ENCODE measurements around the gene FSTL4.

FSTL4 gene

DNA sequence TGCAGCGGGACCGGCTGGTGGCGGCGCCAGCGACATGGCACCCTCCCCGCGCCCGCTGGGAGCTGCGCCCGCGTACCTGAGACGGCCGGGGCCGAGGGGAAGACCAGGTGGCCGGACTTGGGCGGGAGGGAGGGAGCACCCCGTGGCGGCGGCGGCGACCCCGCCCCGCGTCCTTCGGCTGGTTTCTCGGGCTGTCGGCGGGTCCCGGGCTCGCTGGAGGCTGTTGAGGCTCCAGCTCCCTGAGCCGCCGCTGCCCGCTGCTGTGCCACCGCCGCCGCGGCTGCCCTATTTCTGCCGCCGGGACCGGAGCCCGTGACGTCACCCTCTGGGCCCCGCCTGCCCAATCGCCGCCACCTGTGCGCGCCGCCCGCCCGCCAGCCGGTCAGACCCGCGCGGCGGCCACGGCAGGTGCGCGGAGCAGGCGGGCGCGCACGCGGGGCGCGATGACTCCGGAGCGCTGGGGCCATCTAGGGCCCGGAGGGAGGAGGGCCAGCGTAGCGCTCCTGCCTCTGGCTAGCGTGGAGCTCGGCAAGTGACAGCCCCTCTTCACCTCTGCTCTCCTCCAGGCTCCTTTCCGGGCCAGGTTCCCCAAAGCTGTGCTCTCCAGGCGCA, at the start of gene FSTL4:
FSTL4 (minus strand) TSS at position 293 of the 612 bp plus-strand sequence.
- DNase-seq (ENCODE audit: insufficient read length, low spot score) (no peak), FAIRE-seq (no peak)

DNA sequence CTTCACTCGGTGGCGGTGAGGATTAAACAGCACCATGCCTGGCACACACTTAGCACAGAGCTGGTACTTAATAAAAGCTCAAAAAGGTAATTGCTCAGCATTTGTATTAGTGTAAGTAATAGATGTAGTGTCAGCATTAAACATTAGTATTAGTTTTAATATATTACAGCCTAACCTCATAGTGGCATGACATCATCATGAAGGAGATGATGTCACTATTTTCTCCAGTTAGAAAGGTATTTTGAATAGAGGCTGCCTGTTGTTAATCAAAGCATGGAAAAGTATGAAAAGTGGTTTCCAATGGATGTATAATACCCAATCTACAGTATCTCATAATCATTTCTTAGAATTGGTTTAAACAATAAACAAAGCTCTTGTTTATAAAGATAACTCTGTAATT, 49.0 kb upstream of the FSTL4 start:
- FAIRE-seq: no peak
- no peak for DNase-seq (ENCODE audit: insufficient read length, low spot score)

DNA sequence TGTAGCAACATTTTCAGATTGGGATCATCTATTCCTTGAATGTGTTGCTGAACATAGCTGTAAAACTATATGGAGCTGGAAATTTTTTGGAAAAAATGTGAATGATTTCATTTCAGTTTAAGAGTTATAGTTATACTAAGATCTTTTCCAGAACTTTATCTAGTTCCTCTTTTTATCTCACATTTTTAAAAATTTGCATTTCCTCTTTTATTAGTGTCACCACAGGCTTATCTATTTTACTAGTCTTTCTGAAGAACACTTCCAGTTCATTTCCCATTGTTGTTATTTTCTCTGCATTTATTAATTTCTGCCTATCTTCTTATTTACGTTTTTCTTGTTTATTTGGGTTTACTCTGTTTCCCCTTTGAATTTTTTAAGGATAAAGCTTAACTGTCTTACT, 46.0 kb upstream of the FSTL4 start:
- DNase-seq (ENCODE audit: insufficient read length, low spot score) (no peak), FAIRE-seq (no peak)

DNA sequence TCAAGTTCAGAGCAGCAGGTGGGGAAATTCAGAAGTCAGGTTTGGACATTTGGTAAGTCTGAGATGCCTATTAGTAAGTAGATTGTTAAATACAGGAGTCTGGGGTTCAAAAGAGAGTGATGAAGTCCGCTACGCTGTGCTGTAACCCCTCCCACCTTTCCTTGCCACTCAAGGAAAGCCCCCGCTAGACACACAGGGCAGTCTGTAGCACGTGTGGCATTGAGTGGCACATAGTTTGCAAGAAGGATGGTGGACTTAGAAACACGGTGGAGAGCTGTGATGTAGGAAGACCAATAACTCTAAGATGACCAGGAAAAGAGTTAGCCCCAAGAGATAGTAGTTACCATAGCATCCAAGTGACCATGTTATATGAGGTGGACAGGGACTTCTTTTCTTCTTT, 44.7 kb upstream of the FSTL4 start:
- DNase-seq (ENCODE audit: insufficient read length, low spot score): no peak
- FAIRE-seq: no peak

DNA sequence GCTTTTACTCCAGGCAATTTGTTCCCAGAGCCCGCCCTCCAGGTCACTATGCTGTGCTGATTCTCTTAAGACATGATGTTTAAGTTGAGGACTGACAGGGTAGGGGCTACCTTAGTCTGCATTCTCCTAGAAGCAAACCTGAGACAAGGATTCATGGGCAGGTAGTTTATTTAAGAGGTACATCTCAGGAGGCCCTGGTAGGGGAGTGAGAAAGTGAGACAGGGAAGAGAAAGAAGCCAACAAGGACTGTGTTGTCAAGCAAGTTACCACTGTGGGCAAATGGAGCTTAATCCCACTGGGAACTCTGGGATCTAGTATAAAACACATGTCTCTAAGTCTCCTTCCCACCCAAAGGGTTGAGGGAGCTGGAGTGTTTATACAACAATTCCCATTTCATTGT, 43.6 kb upstream of the FSTL4 start:
- no peak for FAIRE-seq
- DNase-seq (ENCODE audit: insufficient read length, low spot score): no peak

DNA sequence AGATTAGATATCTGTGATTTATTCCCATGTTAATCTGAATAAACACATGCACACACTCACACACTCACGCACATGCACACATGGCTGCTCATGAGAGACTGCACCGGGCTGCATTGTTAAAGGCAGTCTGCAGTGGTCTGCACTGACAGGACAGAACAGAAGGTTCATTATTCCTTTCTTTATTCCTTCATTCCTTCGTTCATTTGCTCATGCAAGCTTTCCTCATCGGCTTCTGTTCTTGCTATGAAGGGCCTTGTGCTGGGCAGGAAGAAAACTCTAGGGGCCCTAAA, 41.4 kb upstream of the FSTL4 start:
- FAIRE-seq (no peak), DNase-seq (ENCODE audit: insufficient read length, low spot score) (no peak)

DNA sequence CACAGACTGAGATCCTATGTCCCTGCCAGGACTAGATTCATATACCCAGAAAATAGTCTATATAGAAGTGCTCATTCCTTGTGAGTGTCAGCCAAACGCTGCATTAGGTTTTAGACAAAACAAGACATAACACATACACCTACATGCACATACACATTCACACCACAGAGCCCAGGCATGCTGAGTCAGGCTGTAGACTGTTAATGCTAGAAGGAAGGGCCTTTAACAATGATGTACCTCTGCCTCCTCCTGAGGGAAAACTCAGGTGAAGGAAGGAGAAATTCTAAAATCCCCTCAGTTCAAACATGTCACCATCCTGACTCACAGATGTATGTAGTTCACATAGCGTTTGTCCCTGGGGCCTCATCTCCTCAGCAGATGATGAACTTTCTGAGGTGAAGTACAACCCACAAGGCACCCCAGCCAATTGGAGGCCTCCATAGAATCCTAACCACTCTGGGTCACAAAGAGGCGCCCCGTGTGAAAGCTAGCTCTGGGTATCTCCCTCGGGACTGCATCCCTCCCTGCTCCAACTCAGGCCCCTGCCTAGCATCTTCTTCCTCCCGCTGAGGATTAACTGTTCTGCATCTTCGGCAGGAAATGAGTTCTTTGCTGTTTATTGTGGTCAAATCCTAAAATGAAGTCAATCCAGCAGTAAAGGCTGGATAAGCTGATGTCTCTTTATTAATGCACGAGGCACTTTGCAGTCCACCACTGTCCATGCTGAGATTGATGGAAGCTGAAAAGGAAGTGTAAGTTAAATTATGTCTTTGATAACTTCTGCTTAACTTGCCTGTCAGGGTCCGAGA, 40.8 kb upstream of the FSTL4 start:
- FAIRE-seq (no peak), DNase-seq (ENCODE audit: insufficient read length, low spot score) (no peak)

DNA sequence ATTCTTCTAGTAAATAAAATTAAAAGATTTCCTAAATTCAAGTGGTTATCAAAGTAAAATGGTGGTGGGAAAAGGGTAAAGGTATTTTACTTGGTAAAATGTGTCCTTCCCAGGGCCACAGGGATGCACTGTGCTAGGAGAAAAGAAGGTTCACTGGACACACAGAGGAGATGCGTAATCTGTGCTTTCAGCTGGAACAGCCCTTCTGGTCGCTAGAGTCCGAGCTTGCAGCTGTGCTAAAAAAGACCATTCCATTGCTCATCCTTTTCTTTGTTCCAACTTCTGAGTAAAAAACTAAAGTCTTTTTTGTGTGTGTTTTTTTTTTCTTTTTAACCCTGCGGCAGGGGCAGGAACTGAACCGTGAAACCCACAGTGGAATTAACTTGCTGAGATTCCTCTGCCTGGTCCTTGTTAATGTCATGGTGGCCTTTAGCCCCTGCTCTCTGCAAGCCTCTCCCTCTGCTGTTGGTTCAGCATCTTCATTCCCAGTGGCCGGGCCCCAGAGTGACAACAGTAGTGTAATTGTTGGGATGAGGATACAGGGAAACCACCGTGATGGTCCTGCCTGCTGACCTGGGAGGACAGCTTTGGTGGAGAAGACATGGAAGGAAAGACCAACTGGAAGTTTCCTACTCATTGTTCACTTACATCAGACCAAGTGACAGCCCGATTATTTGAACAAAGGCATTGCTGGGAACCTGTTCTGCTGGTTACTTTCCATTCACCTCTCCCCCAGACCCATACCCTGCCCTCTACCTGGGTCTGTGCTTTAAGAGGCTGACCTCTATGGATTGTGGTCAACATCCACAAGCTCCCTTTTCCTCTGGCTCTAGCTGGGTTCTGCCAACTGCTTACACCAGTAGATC, 31.9 kb upstream of the FSTL4 start:
- DNase-seq (ENCODE audit: insufficient read length, low spot score): no peak
- no peak for FAIRE-seq

DNA sequence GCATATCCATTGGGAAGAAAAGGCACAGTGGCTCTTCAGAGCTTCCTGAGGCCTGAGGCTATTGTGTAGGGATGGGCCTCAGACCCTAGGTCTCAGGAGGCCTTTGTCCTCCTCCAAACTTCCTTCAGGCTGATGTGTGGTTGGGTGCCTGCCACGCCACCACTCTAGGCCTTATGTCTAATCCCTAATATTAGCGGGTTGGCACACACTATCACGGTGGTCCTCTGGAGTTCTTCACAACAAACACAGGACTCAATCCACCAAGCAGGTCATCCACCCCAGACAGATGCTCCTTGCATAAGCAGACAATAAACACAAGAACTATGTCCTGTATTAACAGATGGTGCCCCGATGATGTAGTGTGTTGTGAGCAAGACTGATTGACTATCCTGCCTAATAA, 31.0 kb upstream of the FSTL4 start:
- no peak for DNase-seq (ENCODE audit: insufficient read length, low spot score)
- FAIRE-seq: no peak

DNA sequence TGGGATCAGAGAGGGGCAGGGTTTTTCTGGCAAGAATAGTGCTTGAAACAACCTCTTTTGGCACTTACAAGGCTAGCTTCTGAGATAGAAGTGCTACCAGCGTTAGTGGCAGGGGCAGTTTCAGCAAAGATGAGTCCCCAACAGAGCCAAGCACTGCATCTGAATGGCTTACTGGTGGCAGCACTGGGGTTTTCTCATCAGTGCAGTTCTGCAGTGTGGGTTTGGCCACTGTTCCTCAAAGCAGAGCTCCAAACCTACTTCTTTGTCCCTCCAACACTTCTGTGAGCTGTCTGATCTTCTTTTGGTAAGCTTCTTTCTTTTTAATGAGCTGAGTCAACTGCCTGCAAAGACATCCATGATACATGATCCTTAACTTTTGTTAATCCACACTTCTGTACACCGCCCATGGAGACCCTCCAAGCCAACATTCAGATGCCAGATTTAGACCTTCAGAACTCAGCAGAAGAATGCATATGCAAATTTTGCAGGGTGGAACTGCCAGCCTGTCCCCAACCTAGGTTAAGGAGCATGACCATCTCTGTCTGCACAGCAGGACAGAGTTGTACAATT, 29.9 kb upstream of the FSTL4 start:
- no peak for DNase-seq (ENCODE audit: insufficient read length, low spot score)
- no peak for FAIRE-seq

DNA sequence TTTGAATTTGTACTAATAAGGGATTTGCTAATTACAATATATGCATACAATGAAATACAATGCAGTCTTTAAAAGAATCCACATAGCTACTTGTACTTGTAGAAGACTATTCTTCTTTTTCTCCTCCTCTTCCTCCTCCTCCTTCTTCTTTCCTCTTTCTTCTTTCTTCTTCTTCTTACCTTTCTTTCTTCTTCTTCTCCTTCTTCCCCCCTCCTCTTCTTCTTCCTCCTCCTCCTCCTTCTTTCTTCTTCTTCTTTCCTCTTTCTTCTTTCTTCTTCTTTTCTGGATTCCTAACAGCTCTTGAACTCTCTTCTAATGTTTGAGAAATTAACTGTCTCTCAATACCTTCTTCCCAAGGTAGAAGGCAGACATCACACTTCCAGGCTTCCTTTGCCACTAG, 29.3 kb upstream of the FSTL4 start:
- FAIRE-seq: no peak
- no peak for DNase-seq (ENCODE audit: insufficient read length, low spot score)

DNA sequence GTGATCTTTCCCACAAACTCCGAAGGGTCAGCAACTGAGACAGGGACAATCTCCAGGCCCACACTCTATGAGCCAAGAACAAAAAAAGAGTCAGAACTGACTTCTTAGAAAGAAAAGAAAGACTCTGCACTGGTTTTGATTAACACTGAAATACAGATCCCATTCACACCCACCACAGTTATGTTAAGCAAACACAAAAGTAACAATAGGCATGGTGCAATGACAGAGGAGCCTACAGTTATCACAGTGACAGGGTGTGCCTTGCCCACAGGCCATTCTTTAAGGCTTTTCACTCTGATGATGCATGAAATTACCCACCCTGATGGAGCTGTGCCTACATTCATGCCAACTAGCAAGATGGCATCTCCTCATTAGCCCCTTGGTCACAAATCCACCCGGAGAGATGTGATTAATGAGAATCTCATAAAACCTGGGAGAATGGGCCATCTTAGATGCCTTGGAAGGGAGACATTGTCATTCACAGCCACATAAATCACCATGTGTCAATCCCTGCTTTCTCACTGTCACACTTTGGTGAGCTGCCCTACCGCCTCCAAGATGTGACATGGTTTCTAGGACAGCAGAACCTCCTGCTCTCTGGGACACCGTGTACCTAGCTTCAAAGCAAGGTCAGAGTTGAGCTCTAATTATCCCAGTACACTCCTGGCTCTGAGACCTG, 27.6 kb upstream of the FSTL4 start:
- FAIRE-seq (no peak), DNase-seq (ENCODE audit: insufficient read length, low spot score) (no peak)

DNA sequence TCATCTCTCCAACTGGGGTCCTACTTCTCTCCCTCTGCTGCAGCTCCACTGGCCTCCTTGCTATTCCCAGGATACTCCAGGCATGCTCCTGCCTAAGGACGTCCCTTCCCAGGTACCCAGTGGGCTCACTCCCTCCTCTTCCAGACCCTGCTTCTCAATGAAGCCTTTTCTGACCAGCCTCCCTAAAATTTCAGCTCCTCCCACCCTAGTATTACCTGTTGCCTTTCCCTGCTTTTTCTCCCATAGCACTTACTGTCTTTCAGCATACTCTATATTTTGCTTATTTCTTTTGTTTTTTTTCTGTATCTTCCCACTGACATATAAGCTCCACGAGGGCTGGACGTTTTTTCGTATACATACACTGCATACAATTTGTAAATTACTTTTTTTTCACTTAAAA, 26.1 kb upstream of the FSTL4 start:
- FAIRE-seq: no peak
- DNase-seq (ENCODE audit: insufficient read length, low spot score): no peak

DNA sequence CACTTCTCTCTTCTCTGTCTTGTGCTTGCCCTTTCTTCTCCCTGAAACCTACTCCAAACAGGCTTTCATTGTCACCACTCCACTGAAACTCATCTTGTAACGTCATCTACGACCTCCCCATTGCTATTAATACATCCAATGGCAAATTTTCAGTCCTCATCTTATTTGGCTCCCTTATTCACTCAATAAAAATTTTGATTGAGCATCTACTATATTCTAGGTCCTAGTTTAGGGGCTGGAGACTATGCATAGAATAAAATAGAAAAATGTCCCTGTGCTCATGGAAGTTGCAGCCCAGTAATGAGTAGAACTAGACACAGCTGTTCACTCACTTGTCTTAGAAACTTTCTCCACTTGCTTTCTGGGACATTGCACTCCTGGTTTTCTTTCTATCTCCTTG, 24.9 kb upstream of the FSTL4 start:
- FAIRE-seq: no peak

DNA sequence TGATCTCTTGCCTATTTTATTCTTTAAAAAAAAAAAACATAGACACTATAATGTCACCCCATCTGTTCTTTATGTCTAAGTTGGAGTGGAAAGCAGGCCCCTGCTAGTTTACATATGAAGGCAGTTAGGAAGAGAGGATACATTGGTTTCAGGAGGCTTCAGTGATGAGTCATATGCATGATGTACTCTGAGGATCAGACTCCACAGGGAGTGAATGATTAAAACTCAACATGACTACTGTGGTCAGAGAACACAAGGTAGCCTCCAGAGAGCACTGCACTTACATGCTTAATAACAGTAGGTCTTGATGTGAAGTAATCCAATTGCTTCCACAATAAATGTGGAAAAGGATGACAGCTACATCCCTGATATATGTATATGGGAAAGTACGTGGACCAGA, 22.7 kb upstream of the FSTL4 start:
- DNase-seq (ENCODE audit: insufficient read length, low spot score) (no peak), FAIRE-seq (no peak)

More for the DNA sequence above, 24.9 kb upstream of the FSTL4 start:
- DNase-seq (ENCODE audit: insufficient read length, low spot score): no peak

DNA sequence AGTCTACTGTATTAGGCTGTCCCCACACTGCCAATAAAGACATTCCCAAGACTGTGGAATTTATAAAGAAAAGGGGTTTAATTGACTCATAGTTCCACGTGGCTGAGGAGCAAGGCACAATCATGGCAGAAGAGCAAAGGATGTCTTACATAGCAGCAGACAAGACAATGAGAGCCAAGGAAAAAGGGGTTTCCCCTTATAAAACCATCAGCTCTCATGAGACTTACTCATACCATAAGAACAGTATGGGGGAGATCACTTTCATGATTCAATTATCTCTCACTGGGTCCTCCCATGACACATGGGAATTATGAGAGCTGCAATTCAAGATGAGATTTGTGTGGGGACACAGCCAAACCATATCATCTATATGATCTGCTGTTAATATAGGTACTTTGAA, 14.8 kb upstream of the FSTL4 start:
- DNase-seq (ENCODE audit: insufficient read length, low spot score): no peak
- no peak for FAIRE-seq

DNA sequence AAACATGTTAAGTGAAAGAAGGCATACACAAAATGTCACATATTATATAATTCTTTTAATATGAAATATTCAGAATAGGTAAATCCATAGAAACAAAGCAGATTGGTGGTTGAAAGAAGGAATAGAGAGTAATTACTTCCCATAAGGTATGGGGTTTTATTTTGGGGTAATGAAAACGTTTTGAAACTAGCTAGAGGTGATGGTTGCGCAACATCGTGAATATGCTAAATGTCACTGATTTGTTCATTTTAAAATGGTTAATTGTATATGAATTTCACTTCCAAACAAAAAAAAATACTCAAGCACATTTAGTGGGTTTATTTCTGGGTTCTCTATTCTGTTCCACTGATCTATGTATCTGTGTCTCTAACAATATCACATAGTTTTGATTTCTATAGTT, 12.0 kb upstream of the FSTL4 start:
- DNase-seq (ENCODE audit: insufficient read length, low spot score): no peak
- FAIRE-seq: no peak

DNA sequence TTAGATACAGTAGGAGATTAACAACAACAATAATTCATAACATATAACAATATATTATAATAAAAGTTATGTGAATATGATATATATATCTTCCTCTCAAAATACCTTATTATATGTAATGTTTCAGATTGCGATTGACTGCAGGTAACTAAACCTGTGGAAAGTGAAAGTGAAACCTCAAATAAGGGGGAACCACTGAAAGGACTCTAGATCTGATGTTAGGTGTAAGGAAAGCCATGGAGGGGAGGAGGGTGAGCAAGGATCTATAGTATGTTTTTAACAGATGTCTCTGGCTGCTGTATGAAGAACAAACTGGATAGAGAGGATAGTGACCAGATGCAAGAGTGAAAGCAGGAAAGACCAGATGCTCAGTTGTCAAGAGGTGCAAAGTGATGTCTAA, 5.8 kb upstream of the FSTL4 start:
- DNase-seq (ENCODE audit: insufficient read length, low spot score) (no peak), FAIRE-seq (no peak)

DNA sequence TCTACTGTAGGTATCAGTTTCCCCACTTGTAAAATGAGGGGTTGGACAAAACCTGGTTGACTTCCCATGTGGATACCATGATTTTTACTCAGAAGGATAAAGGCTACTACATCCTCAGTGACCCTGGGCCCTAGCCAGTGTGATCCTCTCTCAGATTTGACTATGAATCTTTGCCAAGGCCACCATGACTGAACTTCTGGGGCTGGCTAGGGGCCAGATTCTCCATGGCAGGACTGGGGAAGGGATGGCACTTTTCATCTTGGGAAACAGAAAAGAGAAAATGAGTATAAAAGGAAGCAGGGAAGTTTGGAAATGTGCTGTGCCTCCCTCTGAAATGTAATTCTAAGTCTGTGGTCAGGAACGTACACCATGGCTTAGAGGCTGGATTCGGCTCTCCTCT, 1.4 kb upstream of the FSTL4 start:
- DNase-seq (ENCODE audit: insufficient read length, low spot score) (no peak), FAIRE-seq (no peak)

DNA sequence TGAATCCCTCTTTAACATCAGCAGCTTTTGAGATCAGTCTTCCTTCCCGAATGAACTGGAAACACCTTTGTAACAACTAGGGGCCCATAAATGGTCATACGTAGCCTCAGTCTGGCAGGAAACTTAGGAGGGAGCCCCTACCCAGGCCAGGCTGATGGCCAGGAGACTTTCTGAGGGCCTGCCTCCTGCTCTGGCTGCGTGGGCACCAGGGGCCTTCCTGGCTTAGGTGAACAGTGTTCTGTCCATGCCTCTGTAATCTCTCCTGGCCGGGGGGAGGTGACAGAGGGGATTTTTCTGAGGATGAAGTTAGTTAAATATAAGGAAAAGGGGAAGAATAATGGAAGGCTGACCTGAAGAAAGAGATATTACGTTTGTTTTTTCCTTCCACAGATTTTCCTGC, 843 bp upstream of the FSTL4 start:
- FAIRE-seq (no peak), DNase-seq (ENCODE audit: insufficient read length, low spot score) (no peak)

Measured in GM19239 (cell line).